MM.1S (cell line): ENCODE measurements around the gene ZFPL1.

ENCODE experiments used
- CTCF ChIP-seq: fragments of 300-600 bp; sonication (generic); IDR thresholded peaks from 2 replicates; pipeline ENCODE4 v1.5.1; 2016; ENCODE audit warnings: antibody characterized with exemption, low read length, mixed read lengths
- EZH2phosphoT487 ChIP-seq: fragments of 300-600 bp; sonication (generic); IDR thresholded peaks from 2 replicates; pipeline ENCODE4 v1.6.1; 2018; ENCODE audit warnings: antibody characterized with exemption, low read length

DNA sequence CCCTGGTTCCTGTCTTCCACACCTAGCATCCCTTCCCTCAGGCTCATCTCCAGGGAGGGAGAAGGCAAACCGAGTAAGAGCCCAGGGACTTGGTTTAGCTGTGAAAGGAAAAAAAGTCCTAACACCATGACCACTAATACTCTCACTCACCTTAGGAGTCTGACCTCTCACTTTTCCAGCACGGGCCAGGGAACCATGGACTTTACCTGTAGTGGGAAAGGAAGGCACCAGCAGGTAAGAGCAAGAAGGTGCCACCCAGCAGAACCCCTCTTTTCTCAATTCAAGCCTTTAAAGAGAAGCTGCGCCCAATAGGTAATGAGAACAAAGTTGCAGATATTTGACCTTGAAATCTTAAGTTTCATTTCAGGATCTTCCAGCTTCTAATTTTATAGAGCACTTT is 36.8 kb downstream of the ZFPL1 start:
- TF ChIP-seq CTCF (no peak), EZH2phosphoT487 (no peak)
